Measurements from ENCODE around the gene IL6ST. TPM values are rescaled to one million over a fixed set of nuclear protein-coding genes. Genes with fewer than 3 reads are reported as not detected.

The IL6ST gene
- total RNA-seq, 4 donors from 2014 or later = 71.4 to 246 (median 116) TPM

- DNase-seq = no peak
Measured at GRCh38 chr5:55919625-55920024, 75.1 kb downstream of the IL6ST start.

GRCh38 chr5:55918087-55919035, 76.4 kb downstream of the IL6ST start:
- Histone ChIP-seq H3K36me3 (no peaks in the 10 kb centered on the region), H3K27me3 (no peaks in the 10 kb centered on the region), H3K4me3 (no peak overlapping the region), H3K9me3 (no peaks in the 10 kb centered on the region), H3K27ac (no peak overlapping the region), H3K4me1 (peaks cover 0 to 7% (median 0%) of the 10 kb centered on the region in 3 donors)
- intact Hi-C loops (cut with DNase I) = no loop called here
- WGBS, 2 donors = 82 to 89% methylated on average over 10 to 14 of the region's 17 CpGs
- TF ChIP-seq, protein P1, sequence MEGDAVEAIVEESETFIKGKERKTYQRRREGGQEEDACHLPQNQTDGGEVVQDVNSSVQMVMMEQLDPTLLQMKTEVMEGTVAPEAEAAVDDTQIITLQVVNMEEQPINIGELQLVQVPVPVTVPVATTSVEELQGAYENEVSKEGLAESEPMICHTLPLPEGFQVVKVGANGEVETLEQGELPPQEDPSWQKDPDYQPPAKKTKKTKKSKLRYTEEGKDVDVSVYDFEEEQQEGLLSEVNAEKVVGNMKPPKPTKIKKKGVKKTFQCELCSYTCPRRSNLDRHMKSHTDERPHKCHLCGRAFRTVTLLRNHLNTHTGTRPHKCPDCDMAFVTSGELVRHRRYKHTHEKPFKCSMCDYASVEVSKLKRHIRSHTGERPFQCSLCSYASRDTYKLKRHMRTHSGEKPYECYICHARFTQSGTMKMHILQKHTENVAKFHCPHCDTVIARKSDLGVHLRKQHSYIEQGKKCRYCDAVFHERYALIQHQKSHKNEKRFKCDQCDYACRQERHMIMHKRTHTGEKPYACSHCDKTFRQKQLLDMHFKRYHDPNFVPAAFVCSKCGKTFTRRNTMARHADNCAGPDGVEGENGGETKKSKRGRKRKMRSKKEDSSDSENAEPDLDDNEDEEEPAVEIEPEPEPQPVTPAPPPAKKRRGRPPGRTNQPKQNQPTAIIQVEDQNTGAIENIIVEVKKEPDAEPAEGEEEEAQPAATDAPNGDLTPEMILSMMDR (IDR thresholded peaks at IDR 0.05) = no peak
- TF ChIP-seq POLR2A (IDR thresholded peaks at IDR 0.05) = no peak
- no peak for DNase-seq

More at GRCh38 chr5:55919625-55920024, 75.1 kb downstream of the IL6ST start:
- WGBS, 2 donors = 68 to 70% methylated on average over 2 to 3 of the region's 3 CpGs
- H3K36me3 ChIP-seq = no peaks in the 10 kb centered on the region
- no peaks in the 10 kb centered on the region for H3K27me3 ChIP-seq
- H3K4me1 ChIP-seq = peaks cover 0 to 13% (median 0%) of the 10 kb centered on the region in 3 donors
- TF ChIP-seq, protein P1 (IDR thresholded peaks at IDR 0.05) = no peak
- no peak for TF ChIP-seq POLR2A (IDR thresholded peaks at IDR 0.05)
- H3K9me3 ChIP-seq = no peaks in the 10 kb centered on the region
- intact Hi-C loops (cut with DNase I) = no loop called here
- H3K27ac ChIP-seq = no peak overlapping the region
- no peak overlapping the region for H3K4me3 ChIP-seq

- H3K36me3 ChIP-seq = no peaks in the 10 kb centered on the region
- H3K4me3 ChIP-seq = no peak overlapping the region
- WGBS, 2 donors = 72 to 100% methylated on average over 2 to 3 of the region's 5 CpGs
- TF ChIP-seq, protein P1 (IDR thresholded peaks at IDR 0.05) = no peak
- no peak for TF ChIP-seq POLR2A (IDR thresholded peaks at IDR 0.05)
- intact Hi-C loops (cut with DNase I) = no loop called here
- no peak for DNase-seq
- no peaks in the 10 kb centered on the region for H3K9me3 ChIP-seq
- H3K4me1 ChIP-seq = no peaks in the 10 kb centered on the region
- H3K27ac ChIP-seq = no peak overlapping the region
- H3K27me3 ChIP-seq = no peaks in the 10 kb centered on the region
Measured at GRCh38 chr5:55917402-55918086, 77.2 kb downstream of the IL6ST start.

- intact Hi-C loops (cut with DNase I) = no loop called here
- no peak overlapping the region for H3K27ac ChIP-seq
- DNase-seq = no peak
- TF ChIP-seq, protein P1 (IDR thresholded peaks at IDR 0.05) = no peak
- no peak for TF ChIP-seq POLR2A (IDR thresholded peaks at IDR 0.05)
- H3K4me3 ChIP-seq = no peak overlapping the region
- no peaks in the 10 kb centered on the region for H3K27me3 ChIP-seq
- WGBS, 2 donors = 72 to 95% methylated on average over 6 to 7 of the region's 10 CpGs
- no peaks in the 10 kb centered on the region for H3K4me1 ChIP-seq
- no peaks in the 10 kb centered on the region for H3K36me3 ChIP-seq
- H3K9me3 ChIP-seq = no peaks in the 10 kb centered on the region
Measured at GRCh38 chr5:55916986-55917385, 77.8 kb downstream of the IL6ST start.

- no peak overlapping the region for H3K27ac ChIP-seq
- TF ChIP-seq, protein P1 (IDR thresholded peaks at IDR 0.05) = no peak
- TF ChIP-seq POLR2A (IDR thresholded peaks at IDR 0.05) = no peak
- H3K4me3 ChIP-seq = no peak overlapping the region
- no peaks in the 10 kb centered on the region for H3K9me3 ChIP-seq
- 85 to 97% methylated on average over 3 of the region's 3 CpGs for WGBS, 2 donors
- no peaks in the 10 kb centered on the region for H3K36me3 ChIP-seq
- H3K4me1 ChIP-seq = no peaks in the 10 kb centered on the region
- no peaks in the 10 kb centered on the region for H3K27me3 ChIP-seq
- intact Hi-C loops (cut with DNase I) = no loop called here
- no peak for DNase-seq
Measured at GRCh38 chr5:55915783-55916182, 79.0 kb downstream of the IL6ST start.
